BJ (cell line): ENCODE results near the gene PRDM2. TPM values are rescaled to one million over a fixed set of nuclear protein-coding genes. Genes with fewer than 3 reads are reported as not detected.

Experiments used
- CTCF ChIA-PET: fragments of 350-600 bp; formaldehyde crosslinking; extraction: SDS; loops from one replicate; lab custom pipeline; 2021; ENCODE audit warnings: antibody characterized with exemption, inconsistent platforms; lab: Yijun Ruan, JAX
- POLR2A ChIA-PET: fragments of 300-600 bp; sonication (Branson Sonifier 250); formaldehyde crosslinking; extraction: SDS; loops from one replicate; lab custom pipeline; 2021; ENCODE audit warnings: antibody characterized with exemption; lab: Charles Lee
- DNase-seq: peaks from one replicate; pipeline ENCODE4 v3.0.0-alpha.2; 2011; ENCODE audit warnings: low read depth
- H3K27me3 ChIP-seq: 2 replicates; pipeline ENCODE4 v1.6.0; 2011; ENCODE audit warnings: low read length; ENCODE audit not compliant: control insufficient read depth, insufficient read depth
- H3K36me3 ChIP-seq: 2 replicates; pipeline ENCODE4 v1.5.1; 2011; ENCODE audit warnings: low read length; ENCODE audit not compliant: control insufficient read depth, insufficient read depth
- H3K4me3 ChIP-seq: 2 replicates; pipeline ENCODE4 v1.5.1; 2011; ENCODE audit warnings: low read depth, mild to moderate bottlenecking, control low read depth, low read length
- CTCF ChIP-seq: IDR thresholded peaks from 2 replicates; pipeline ENCODE4 v1.5.1; 2011; ENCODE audit warnings: low read depth, mild to moderate bottlenecking, control low read depth, inconsistent platforms, low read length, moderate library complexity; ENCODE audit not compliant: insufficient read depth
- polyA plus RNA-seq: library from polyadenylated mRNA; depleted of rRNA; stranded (reverse); fragments of >200 nt; gene quantifications from 2 replicates; pipeline ENCODE4 v1.2.3, GENCODE V29; 2011

The PRDM2 gene
- polyA plus RNA-seq, 1 experiment = 9.6 TPM

- no peak for DNase-seq
- no peaks in the 10 kb centered on the region for H3K27me3 ChIP-seq
- no peak for TF ChIP-seq CTCF
- ChIA-PET POLR2A (interaction anchor here (0.5 to 0.6 kb wide), 3 partner anchors 13 to 784 kb away, joined by 3 to 5 read pairs (median 4); no protein-coding TSS in a partner anchor), CTCF (interaction anchor here (0.7 to 1.2 kb wide), 2 partner anchors 12 to 92 kb away, joined by 3 read pairs; no protein-coding TSS in a partner anchor)
- no peaks in the 10 kb centered on the region for H3K36me3 ChIP-seq
- H3K4me3 ChIP-seq = no peak overlapping the region
These were observed 2.6 kb downstream of the PRDM2 start for GRCh38 chr1:13702425-13703127.

- ChIA-PET CTCF (interaction anchor here (1.2 kb wide), 2 partner anchors 11 to 23 kb away, joined by 3 read pairs; no protein-coding TSS in a partner anchor), POLR2A (interaction anchor here (0.5 to 0.6 kb wide), 2 partner anchors 13 to 783 kb away, joined by 3 to 5 read pairs; no protein-coding TSS in a partner anchor)
- Histone ChIP-seq H3K27me3 (no peaks in the 10 kb centered on the region), H3K36me3 (no peaks in the 10 kb centered on the region), H3K4me3 (no peak overlapping the region)
- DNase-seq = no peak
- no peak for TF ChIP-seq CTCF
These were observed 3.1 kb downstream of the PRDM2 start for GRCh38 chr1:13703128-13703513.

- H3K27me3 ChIP-seq = no peaks in the 10 kb centered on the region
- 0 out of 2 replicates have a peak, but pooled peaks have one; percentile 5 for TF ChIP-seq CTCF
- H3K36me3 ChIP-seq = no peaks in the 10 kb centered on the region
- no peak for DNase-seq
- ChIA-PET CTCF (interaction anchor here (0.9 to 1.6 kb wide), 4 partner anchors 10 to 22 kb away, joined by 3 to 4 read pairs (median 3); no protein-coding TSS in a partner anchor), POLR2A (no interaction called here)
- H3K4me3 ChIP-seq = no peak overlapping the region
These were observed 3.8 kb downstream of the PRDM2 start for GRCh38 chr1:13703558-13704490.

- no peaks in the 10 kb centered on the region for H3K36me3 ChIP-seq
- POLR2A ChIA-PET = no interaction called here
- H3K4me3 ChIP-seq = no peak overlapping the region
- no peak for DNase-seq
- CTCF ChIA-PET = no interaction called here
- TF ChIP-seq CTCF = no peak
- no peaks in the 10 kb centered on the region for H3K27me3 ChIP-seq
These were observed 6.1 kb downstream of the PRDM2 start for GRCh38 chr1:13706046-13706445.

GRCh38 chr1:13707164-13707563 is 7.2 kb downstream of the PRDM2 start:
- no peaks in the 10 kb centered on the region for H3K36me3 ChIP-seq
- H3K4me3 ChIP-seq = no peak overlapping the region
- ChIA-PET POLR2A (interaction anchor here (0.6 to 1.2 kb wide), 2 partner anchors 8 to 1258 kb away, joined by 3 to 10 read pairs; no protein-coding TSS in a partner anchor), CTCF (interaction anchor here (0.6 to 1.2 kb wide), 2 partner anchors 11 kb away, joined by 3 to 4 read pairs; no protein-coding TSS in a partner anchor)
- DNase-seq = peak; percentile 13
- no peak for TF ChIP-seq CTCF
- H3K27me3 ChIP-seq = no peaks in the 10 kb centered on the region
